Tibial artery (tissue), 4 donors: Measurements from ENCODE around the gene TFAP2A.

Source experiments
- DNase-seq, 2 donors: peaks; one replicate each; pipeline ENCODE4 v3.0.0-alpha.2; 2019
- H3K27ac ChIP-seq, 2 donors: fragments of 200-600 bp; sonication (generic) in 1 of 2; 1 replicate in 1 of 2; 2 replicates in 1 of 2; pipeline ENCODE4 v1.5.1; 2018 to 2019; ENCODE audit warnings: mild to moderate bottlenecking in 1 of 2
- H3K27me3 ChIP-seq, 2 donors: fragments of 200-600 bp; sonication (generic) in 1 of 2; one replicate each; pipeline versions ENCODE4 v1.5.1 to v1.6.0; 2016 to 2019
- H3K36me3 ChIP-seq, 3 donors: fragments of 200-600 bp; sonication (generic) in 2 of 3; one replicate each; pipeline ENCODE4 v1.5.1; 2016 to 2019; ENCODE audit warnings: mild to moderate bottlenecking in 2 of 3
- H3K4me1 ChIP-seq, 4 donors: fragments of 200-600 bp; sonication (generic) in 2 of 4; 1 replicate in 3 of 4; 2 replicates in 1 of 4; pipeline ENCODE4 v1.5.1; 2016 to 2019
- H3K4me3 ChIP-seq, 2 donors: fragments of 200-600 bp; sonication (generic) in 1 of 2; 1 replicate in 1 of 2; 2 replicates in 1 of 2; pipeline ENCODE4 v1.5.1; 2018 to 2019; ENCODE audit warnings: mild to moderate bottlenecking in 2 of 2
- H3K9me3 ChIP-seq, 3 donors: fragments of 200-600 bp; sonication (generic) in 1 of 3; one replicate each; pipeline ENCODE4 v1.5.1; 2016 to 2019
- intact Hi-C: fragments of 100-400 bp; cut with DNase I; formaldehyde crosslinking; loops from one replicate; pipeline ENCODE4 v1.15.0; 2023; ENCODE audit warnings: low total_unique reads
- TF ChIP-seq, protein P1 (sequence below), 2 experiments: fragments of 200-600 bp in 1 of 2; fragments of 450-650 bp in 1 of 2; IDR thresholded peaks; one replicate each; pipeline ENCODE4 v1.5.1; 2017 to 2019; ENCODE audit warnings: antibody characterized with exemption in 2 of 2, mild to moderate bottlenecking in 1 of 2, moderate library complexity in 1 of 2

Gene TFAP2A

DNA sequence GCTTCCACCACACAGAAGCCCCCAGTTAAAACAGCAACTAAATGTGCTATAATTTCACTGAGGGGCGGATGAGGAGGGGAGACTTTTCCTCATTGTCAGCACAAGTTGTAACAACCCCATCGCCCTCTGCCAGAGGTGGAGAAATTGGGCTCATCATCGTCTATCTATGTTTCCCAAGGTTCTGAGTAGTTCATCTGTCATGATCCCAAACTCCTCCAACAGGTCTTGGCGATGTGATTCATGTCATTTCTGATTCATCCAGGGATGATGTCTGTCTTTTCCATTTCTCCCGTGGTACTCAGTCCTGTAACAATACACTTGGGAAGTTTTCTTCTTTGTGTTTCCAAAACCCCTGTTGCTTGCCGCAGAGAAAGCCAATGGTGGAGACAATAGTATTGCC lies 51.0 kb downstream of the TFAP2A start:
- H3K4me1 ChIP-seq = no peaks in the 10 kb centered on the region
- H3K27me3 ChIP-seq = peaks cover 0 to 8% of the 10 kb centered on the region in 2 donors
- TF ChIP-seq, protein P1, sequence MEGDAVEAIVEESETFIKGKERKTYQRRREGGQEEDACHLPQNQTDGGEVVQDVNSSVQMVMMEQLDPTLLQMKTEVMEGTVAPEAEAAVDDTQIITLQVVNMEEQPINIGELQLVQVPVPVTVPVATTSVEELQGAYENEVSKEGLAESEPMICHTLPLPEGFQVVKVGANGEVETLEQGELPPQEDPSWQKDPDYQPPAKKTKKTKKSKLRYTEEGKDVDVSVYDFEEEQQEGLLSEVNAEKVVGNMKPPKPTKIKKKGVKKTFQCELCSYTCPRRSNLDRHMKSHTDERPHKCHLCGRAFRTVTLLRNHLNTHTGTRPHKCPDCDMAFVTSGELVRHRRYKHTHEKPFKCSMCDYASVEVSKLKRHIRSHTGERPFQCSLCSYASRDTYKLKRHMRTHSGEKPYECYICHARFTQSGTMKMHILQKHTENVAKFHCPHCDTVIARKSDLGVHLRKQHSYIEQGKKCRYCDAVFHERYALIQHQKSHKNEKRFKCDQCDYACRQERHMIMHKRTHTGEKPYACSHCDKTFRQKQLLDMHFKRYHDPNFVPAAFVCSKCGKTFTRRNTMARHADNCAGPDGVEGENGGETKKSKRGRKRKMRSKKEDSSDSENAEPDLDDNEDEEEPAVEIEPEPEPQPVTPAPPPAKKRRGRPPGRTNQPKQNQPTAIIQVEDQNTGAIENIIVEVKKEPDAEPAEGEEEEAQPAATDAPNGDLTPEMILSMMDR (IDR thresholded peaks at IDR 0.05) = no peak
- H3K27ac ChIP-seq = no peak overlapping the region
- H3K4me3 ChIP-seq = no peak overlapping the region
- DNase-seq = no peak
- no peaks in the 10 kb centered on the region for H3K9me3 ChIP-seq
- intact Hi-C loops = no loop called here
- H3K36me3 ChIP-seq = no peaks in the 10 kb centered on the region

DNA sequence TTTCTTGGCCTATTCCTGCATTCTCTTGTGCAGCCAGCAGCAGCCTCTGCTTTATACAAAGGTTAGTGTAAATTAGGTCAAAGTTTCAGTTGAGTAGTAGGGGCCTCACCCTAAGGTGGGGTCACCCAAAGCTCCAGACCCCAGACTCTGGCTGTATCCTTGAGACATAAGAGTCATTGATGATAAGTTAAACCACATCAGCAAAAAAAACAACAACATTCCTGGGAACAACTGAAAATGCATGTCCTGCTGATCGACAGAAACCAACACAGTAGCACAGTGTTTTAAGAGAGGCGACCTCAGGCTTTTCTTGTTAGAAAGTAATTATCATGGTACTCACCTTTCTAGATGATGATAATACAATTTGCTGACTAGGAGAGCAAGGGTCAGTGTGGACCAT lies 52.6 kb downstream of the TFAP2A start:
- intact Hi-C loops = no loop called here
- Histone ChIP-seq H3K27me3 (peaks cover 0 to 10% of the 10 kb centered on the region in 2 donors), H3K4me1 (no peaks in the 10 kb centered on the region), H3K27ac (no peak overlapping the region), H3K4me3 (no peak overlapping the region), H3K36me3 (no peaks in the 10 kb centered on the region), H3K9me3 (no peaks in the 10 kb centered on the region)
- DNase-seq = no peak
- TF ChIP-seq, protein P1 (IDR thresholded peaks at IDR 0.05) = no peak

DNA sequence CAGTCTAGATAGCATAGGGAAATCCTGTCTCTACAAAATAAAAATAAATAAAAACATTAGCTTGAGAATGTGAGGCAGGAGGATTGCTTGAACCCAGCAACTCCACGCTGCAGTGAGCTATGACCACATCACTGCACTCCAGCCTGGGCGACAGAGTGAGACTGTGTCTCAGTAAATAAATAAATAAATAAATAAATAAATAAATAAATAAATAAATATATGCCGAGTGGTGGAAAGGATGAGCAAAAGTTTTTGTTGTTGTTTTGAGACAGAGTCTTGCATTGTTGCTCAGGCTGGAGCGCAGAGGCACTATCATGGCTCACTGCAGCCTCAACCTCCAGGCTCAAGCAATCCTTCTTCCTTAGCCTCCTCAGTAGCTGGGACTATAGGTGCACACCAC lies 53.4 kb downstream of the TFAP2A start:
- no peak for DNase-seq
- Histone ChIP-seq H3K9me3 (no peaks in the 10 kb centered on the region), H3K27ac (no peak overlapping the region), H3K36me3 (no peaks in the 10 kb centered on the region), H3K4me1 (no peaks in the 10 kb centered on the region), H3K27me3 (peaks cover 0 to 10% of the 10 kb centered on the region in 2 donors), H3K4me3 (no peak overlapping the region)
- TF ChIP-seq, protein P1 (IDR thresholded peaks at IDR 0.05) = no peak
- intact Hi-C loops = no loop called here

DNA sequence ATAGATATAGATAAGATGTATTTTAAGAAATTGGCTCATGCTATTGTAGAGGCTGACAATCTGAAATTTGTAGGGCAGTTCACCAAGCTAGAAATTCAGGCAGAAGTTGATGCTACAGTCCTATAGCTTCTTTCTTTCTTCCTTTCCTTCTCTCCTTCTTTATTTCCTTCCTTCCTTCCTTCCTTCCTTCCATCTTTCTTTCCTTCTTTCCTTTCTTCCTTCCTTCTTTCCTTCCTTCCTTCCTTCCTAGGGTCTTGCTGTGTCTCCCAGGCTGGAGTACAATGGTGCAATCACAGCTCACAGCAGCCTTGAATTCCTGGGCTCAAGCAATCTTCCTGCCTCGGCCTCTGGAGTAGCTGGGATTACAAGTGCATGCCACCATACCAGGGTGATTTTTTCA lies 55.3 kb downstream of the TFAP2A start:
- H3K27me3 ChIP-seq = peaks cover 0 to 15% of the 10 kb centered on the region in 2 donors
- TF ChIP-seq, protein P1 (IDR thresholded peaks at IDR 0.05) = no peak
- no peaks in the 10 kb centered on the region for H3K36me3 ChIP-seq
- H3K4me3 ChIP-seq = no peak overlapping the region
- no peaks in the 10 kb centered on the region for H3K4me1 ChIP-seq
- no peak overlapping the region for H3K27ac ChIP-seq
- no peak for DNase-seq
- no peaks in the 10 kb centered on the region for H3K9me3 ChIP-seq
- intact Hi-C loops = no loop called here

DNA sequence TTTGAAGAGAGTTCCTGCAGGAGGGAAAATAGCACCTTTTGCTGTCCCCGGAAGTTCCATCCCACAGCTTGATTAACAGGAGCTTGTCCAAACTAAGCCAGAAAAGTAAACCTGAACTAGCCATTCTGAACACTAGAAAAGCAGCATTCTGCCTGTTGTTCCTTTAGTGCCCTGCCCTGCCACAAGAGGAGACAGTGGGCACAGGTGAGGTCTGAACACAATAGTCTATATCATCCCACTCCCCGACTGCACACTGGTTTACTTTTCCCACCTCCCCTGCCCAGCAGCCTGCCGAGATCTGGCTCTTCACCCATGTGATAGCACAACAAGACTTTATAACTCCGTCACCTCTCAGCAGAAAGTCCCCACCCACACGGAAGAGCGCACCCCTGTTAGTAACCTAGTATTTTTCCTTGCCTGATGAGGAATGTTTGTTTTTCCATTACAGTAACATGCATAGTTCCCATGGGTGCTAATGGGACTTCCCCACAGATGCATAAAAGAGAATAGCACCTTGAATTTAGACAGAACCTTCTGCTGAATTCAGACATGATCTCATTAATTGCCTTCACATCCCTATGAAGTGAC lies 59.7 kb downstream of the TFAP2A start:
- intact Hi-C loops = no loop called here
- Histone ChIP-seq H3K27me3 (peaks cover 0 to 8% of the 10 kb centered on the region in 2 donors), H3K9me3 (peaks cover 0 to 5% (median 0%) of the 10 kb centered on the region in 3 donors), H3K27ac (no peak overlapping the region), H3K4me1 (no peaks in the 10 kb centered on the region), H3K4me3 (no peak overlapping the region), H3K36me3 (no peaks in the 10 kb centered on the region)
- DNase-seq = no peak
- TF ChIP-seq, protein P1 (IDR thresholded peaks at IDR 0.05) = no peak

DNA sequence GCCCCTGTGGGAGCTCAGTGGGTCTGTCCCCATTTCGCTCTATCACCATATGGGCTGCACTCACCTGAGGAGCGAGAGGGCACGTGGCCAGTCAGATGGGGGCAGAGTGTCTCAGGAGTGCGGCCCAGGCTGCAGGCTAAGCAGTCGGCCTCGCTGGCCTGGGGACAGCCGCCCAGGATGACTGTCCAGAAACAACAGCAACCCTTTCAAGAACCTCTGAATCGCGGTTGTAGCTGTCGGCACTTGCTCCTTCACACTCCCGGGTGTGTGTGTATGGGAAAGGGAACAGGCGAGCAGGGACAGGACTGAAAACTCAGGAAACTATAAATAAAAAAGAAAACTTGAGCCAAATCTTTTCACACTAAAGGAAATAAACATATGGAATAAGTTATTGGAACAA lies 63.1 kb downstream of the TFAP2A start:
- H3K4me1 ChIP-seq = no peaks in the 10 kb centered on the region
- intact Hi-C loops = no loop called here
- peaks cover 0 to 11% of the 10 kb centered on the region in 2 donors for H3K27me3 ChIP-seq
- no peak overlapping the region for H3K4me3 ChIP-seq
- peaks cover 0 to 5% (median 0%) of the 10 kb centered on the region in 3 donors for H3K9me3 ChIP-seq
- TF ChIP-seq, protein P1 (IDR thresholded peaks at IDR 0.05) = no peak
- DNase-seq = no peak
- no peak overlapping the region for H3K27ac ChIP-seq
- no peaks in the 10 kb centered on the region for H3K36me3 ChIP-seq
